22Rv1 (cell line): ENCODE results near the gene MCM10.

Experiments
- CTCF ChIP-seq: fragments of 450-650 bp; IDR thresholded peaks from 2 replicates; pipeline ENCODE4 v1.5.1; 2017; ENCODE audit warnings: mild to moderate bottlenecking
- ZFX ChIP-seq: fragments of 450-650 bp; IDR thresholded peaks from 2 replicates; pipeline ENCODE4 v1.6.1; 2017; ENCODE audit warnings: antibody characterized with exemption, borderline replicate concordance

- TF ChIP-seq CTCF (no peak), ZFX (no peak)
Measured at GRCh38 chr10:13241613-13242012, 80.3 kb downstream of the MCM10 start.
